Osteocyte (in vitro differentiated cells): ENCODE data around the gene CHST11. TPM values are rescaled to one million over a fixed set of nuclear protein-coding genes. Genes with fewer than 3 reads are reported as not detected.

Experiments
- DNase-seq: peaks from one replicate; pipeline ENCODE4 v3.0.0; 2021; ENCODE audit warnings: mixed read lengths; ENCODE audit not compliant: unreplicated experiment; ENCODE audit errors: extremely low spot score
- H3K27ac Mint-ChIP-seq: one replicate; pipeline ENCODE4 v1.8.0; 2021; ENCODE audit warnings: mild to moderate bottlenecking, mixed read lengths; ENCODE audit not compliant: unreplicated experiment
- H3K27me3 Mint-ChIP-seq: one replicate; pipeline ENCODE4 v1.8.0; 2021; ENCODE audit warnings: mixed read lengths; ENCODE audit not compliant: unreplicated experiment
- H3K36me3 Mint-ChIP-seq: one replicate; pipeline ENCODE4 v1.8.0; 2021; ENCODE audit warnings: mixed read lengths; ENCODE audit not compliant: unreplicated experiment
- H3K4me1 Mint-ChIP-seq: one replicate; pipeline ENCODE4 v1.8.0; 2021; ENCODE audit warnings: mixed read lengths; ENCODE audit not compliant: unreplicated experiment
- H3K4me3 Mint-ChIP-seq: one replicate; pipeline ENCODE4 v1.8.0; 2021; ENCODE audit warnings: mild to moderate bottlenecking, moderate library complexity, mixed read lengths; ENCODE audit not compliant: unreplicated experiment
- H3K9me3 Mint-ChIP-seq: one replicate; pipeline ENCODE4 v1.8.0; 2021; ENCODE audit warnings: mixed read lengths; ENCODE audit not compliant: unreplicated experiment
- CTCF ChIP-seq: fragments of 200-600 bp; sonication (generic); IDR thresholded peaks from 2 replicates; pipeline ENCODE4 v1.5.0; 2021; ENCODE audit warnings: antibody characterized with exemption, mild to moderate bottlenecking, moderate library complexity
- total RNA-seq: library from RNA; stranded (reverse); gene quantifications from 2 replicates; pipeline ENCODE4 v1.2.1, GENCODE V29; 2021

CHST11 gene
- total RNA-seq, 1 donor from 2014 or later: 7.5 TPM

GRCh38 chr12:104720339-104721038, 263.7 kb downstream of the CHST11 start:
- DNase-seq: no peak
- H3K27ac Mint-ChIP-seq: peak overlapping the region; percentile 78
- no peak for TF ChIP-seq CTCF

GRCh38 chr12:104721039-104721405, 264.3 kb downstream of the CHST11 start:
- Mint-ChIP-seq H3K4me1 (peaks cover 34% of the 10 kb centered on the region), H3K27ac (peak overlapping the region; percentile 78), H3K36me3 (no peaks in the 10 kb centered on the region), H3K27me3 (no peaks in the 10 kb centered on the region), H3K4me3 (no peak overlapping the region), H3K9me3 (no peaks in the 10 kb centered on the region)
- DNase-seq: no peak
- TF ChIP-seq CTCF: no peak

More at GRCh38 chr12:104720339-104721038, 263.7 kb downstream of the CHST11 start:
- H3K36me3 Mint-ChIP-seq: no peaks in the 10 kb centered on the region
- no peaks in the 10 kb centered on the region for H3K9me3 Mint-ChIP-seq
- no peaks in the 10 kb centered on the region for H3K27me3 Mint-ChIP-seq
- H3K4me1 Mint-ChIP-seq: peaks cover 39% of the 10 kb centered on the region
- peak overlapping the region; percentile 50 for H3K4me3 Mint-ChIP-seq

GRCh38 chr12:104721936-104722335, 265.2 kb downstream of the CHST11 start:
- Mint-ChIP-seq H3K4me1 (peaks cover 34% of the 10 kb centered on the region), H3K27ac (no peak overlapping the region), H3K27me3 (no peaks in the 10 kb centered on the region), H3K9me3 (no peaks in the 10 kb centered on the region), H3K4me3 (no peak overlapping the region), H3K36me3 (no peaks in the 10 kb centered on the region)
- TF ChIP-seq CTCF: no peak
- DNase-seq: no peak

GRCh38 chr12:104722601-104723534, 266.1 kb downstream of the CHST11 start:
- no peak for DNase-seq
- Mint-ChIP-seq H3K4me3 (no peak overlapping the region), H3K9me3 (no peaks in the 10 kb centered on the region), H3K27me3 (no peaks in the 10 kb centered on the region), H3K4me1 (peaks cover 39% of the 10 kb centered on the region), H3K27ac (no peak overlapping the region), H3K36me3 (no peaks in the 10 kb centered on the region)
- no peak for TF ChIP-seq CTCF

- no peaks in the 10 kb centered on the region for H3K9me3 Mint-ChIP-seq
- no peak for TF ChIP-seq CTCF
- no peak for DNase-seq
- H3K27me3 Mint-ChIP-seq: no peaks in the 10 kb centered on the region
- no peak overlapping the region for H3K4me3 Mint-ChIP-seq
- H3K36me3 Mint-ChIP-seq: no peaks in the 10 kb centered on the region
- H3K27ac Mint-ChIP-seq: no peak overlapping the region
- H3K4me1 Mint-ChIP-seq: peaks cover 41% of the 10 kb centered on the region
These were observed 267.1 kb downstream of the CHST11 start for GRCh38 chr12:104723895-104724294.
